ENCODE measurements around the gene HINFP. TPM values are rescaled to one million over a fixed set of nuclear protein-coding genes. Genes with fewer than 3 reads are reported as not detected.

The HINFP gene
- total RNA-seq, 1 donor from 2014 or later, result 22.1 TPM

- intact Hi-C loops (cut with DNase I), result no loop called here
These were observed 28.5 kb downstream of the HINFP start for GRCh38 chr11:119149786-119150275.

GRCh38 chr11:119152043-119152442 lies 30.7 kb downstream of the HINFP start:
- intact Hi-C loops (cut with DNase I), result no loop called here
- H3K27me3 ChIP-seq, result no peaks in the 10 kb centered on the region
- peaks cover 24% of the 10 kb centered on the region for H3K4me1 ChIP-seq
- no peak for DNase-seq (ENCODE audit: extremely low spot score in 2 of 2)
- TF ChIP-seq, protein P1, sequence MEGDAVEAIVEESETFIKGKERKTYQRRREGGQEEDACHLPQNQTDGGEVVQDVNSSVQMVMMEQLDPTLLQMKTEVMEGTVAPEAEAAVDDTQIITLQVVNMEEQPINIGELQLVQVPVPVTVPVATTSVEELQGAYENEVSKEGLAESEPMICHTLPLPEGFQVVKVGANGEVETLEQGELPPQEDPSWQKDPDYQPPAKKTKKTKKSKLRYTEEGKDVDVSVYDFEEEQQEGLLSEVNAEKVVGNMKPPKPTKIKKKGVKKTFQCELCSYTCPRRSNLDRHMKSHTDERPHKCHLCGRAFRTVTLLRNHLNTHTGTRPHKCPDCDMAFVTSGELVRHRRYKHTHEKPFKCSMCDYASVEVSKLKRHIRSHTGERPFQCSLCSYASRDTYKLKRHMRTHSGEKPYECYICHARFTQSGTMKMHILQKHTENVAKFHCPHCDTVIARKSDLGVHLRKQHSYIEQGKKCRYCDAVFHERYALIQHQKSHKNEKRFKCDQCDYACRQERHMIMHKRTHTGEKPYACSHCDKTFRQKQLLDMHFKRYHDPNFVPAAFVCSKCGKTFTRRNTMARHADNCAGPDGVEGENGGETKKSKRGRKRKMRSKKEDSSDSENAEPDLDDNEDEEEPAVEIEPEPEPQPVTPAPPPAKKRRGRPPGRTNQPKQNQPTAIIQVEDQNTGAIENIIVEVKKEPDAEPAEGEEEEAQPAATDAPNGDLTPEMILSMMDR (IDR thresholded peaks at IDR 0.05), result no peak
- TF ChIP-seq POLR2A (IDR thresholded peaks at IDR 0.05) (no peak), POLR2AphosphoS5 (IDR thresholded peaks at IDR 0.05; ENCODE audit: insufficient read depth in 1 of 2, low read depth in 1 of 2) (no peak)
- H3K36me3 ChIP-seq, result no peaks in the 10 kb centered on the region
- H3K27ac ChIP-seq, result no peak overlapping the region
- H3K9me3 ChIP-seq, result no peaks in the 10 kb centered on the region
- no peak overlapping the region for H3K4me3 ChIP-seq

More at GRCh38 chr11:119149786-119150275, 28.5 kb downstream of the HINFP start:
- H3K36me3 ChIP-seq, result no peaks in the 10 kb centered on the region
- no peak for TF ChIP-seq POLR2AphosphoS5 (IDR thresholded peaks at IDR 0.05; ENCODE audit: insufficient read depth in 1 of 2, low read depth in 1 of 2)
- TF ChIP-seq POLR2A (IDR thresholded peaks at IDR 0.05), result no peak
- TF ChIP-seq, protein P1 (IDR thresholded peaks at IDR 0.05), result no peak
- H3K27ac ChIP-seq, result no peak overlapping the region
- peak overlapping the region; percentile 43 to 48 for H3K4me3 ChIP-seq
- no peaks in the 10 kb centered on the region for H3K9me3 ChIP-seq
- peaks cover 24% of the 10 kb centered on the region for H3K4me1 ChIP-seq
- no peaks in the 10 kb centered on the region for H3K27me3 ChIP-seq
- DNase-seq (ENCODE audit: extremely low spot score in 2 of 2), result no peak

- no peaks in the 10 kb centered on the region for H3K27me3 ChIP-seq
- H3K27ac ChIP-seq, result no peak overlapping the region
- TF ChIP-seq POLR2A (IDR thresholded peaks at IDR 0.05), result no peak
- TF ChIP-seq, protein P1 (IDR thresholded peaks at IDR 0.05), result no peak
- intact Hi-C loops (cut with DNase I), result no loop called here
- no peaks in the 10 kb centered on the region for H3K9me3 ChIP-seq
- DNase-seq (ENCODE audit: extremely low spot score in 2 of 2), result no peak
- no peak overlapping the region for H3K4me3 ChIP-seq
- H3K36me3 ChIP-seq, result no peaks in the 10 kb centered on the region
- peaks cover 24% of the 10 kb centered on the region for H3K4me1 ChIP-seq
These were observed 31.2 kb downstream of the HINFP start for GRCh38 chr11:119152604-119153003.

GRCh38 chr11:119153049-119153818 lies 31.9 kb downstream of the HINFP start:
- DNase-seq (ENCODE audit: extremely low spot score in 2 of 2), result no peak
- intact Hi-C loops (cut with DNase I), result no loop called here
- Histone ChIP-seq H3K27me3 (no peaks in the 10 kb centered on the region), H3K36me3 (no peaks in the 10 kb centered on the region), H3K4me1 (peaks cover 21% of the 10 kb centered on the region), H3K4me3 (no peak overlapping the region), H3K9me3 (no peaks in the 10 kb centered on the region), H3K27ac (no peak overlapping the region)
- TF ChIP-seq, protein P1 (IDR thresholded peaks at IDR 0.05), result no peak
- TF ChIP-seq POLR2AphosphoS5 (IDR thresholded peaks at IDR 0.05; ENCODE audit: insufficient read depth in 1 of 2, low read depth in 1 of 2) (no peak), POLR2A (IDR thresholded peaks at IDR 0.05) (no peak)

DNA sequence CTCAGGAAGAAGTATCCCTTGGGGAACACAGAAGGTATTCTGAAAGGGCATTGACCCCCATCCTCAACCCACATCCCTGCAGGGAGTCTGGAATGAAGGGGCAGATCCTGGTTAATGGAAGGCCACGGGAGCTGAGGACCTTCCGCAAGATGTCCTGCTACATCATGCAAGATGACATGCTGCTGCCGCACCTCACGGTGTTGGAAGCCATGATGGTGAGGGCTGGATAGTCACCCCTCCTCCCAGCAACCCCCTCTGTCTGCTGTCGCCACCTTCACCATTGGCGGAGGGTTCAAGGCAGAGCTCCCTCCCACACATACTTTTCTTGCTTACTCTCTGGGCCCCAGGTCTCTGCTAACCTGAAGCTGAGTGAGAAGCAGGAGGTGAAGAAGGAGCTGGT lies 32.8 kb downstream of the HINFP start:
- TF ChIP-seq POLR2A (IDR thresholded peaks at IDR 0.05), result no peak
- TF ChIP-seq, protein P1 (IDR thresholded peaks at IDR 0.05), result no peak
- TF ChIP-seq POLR2AphosphoS5 (IDR thresholded peaks at IDR 0.05; ENCODE audit: insufficient read depth in 1 of 2, low read depth in 1 of 2), result no peak
- Histone ChIP-seq H3K9me3 (no peaks in the 10 kb centered on the region), H3K27ac (no peak overlapping the region), H3K27me3 (no peaks in the 10 kb centered on the region), H3K36me3 (no peaks in the 10 kb centered on the region), H3K4me3 (no peak overlapping the region), H3K4me1 (peaks cover 14% of the 10 kb centered on the region)
- intact Hi-C loops (cut with DNase I), result no loop called here
- no peak for DNase-seq (ENCODE audit: extremely low spot score in 2 of 2)
